Measurements from ENCODE around the gene ZNF334. TPM values are rescaled to one million over a fixed set of nuclear protein-coding genes. Genes with fewer than 3 reads are reported as not detected.

Gene ZNF334
- total RNA-seq, 1 donor from 2014 or later: 7.8 TPM

DNA sequence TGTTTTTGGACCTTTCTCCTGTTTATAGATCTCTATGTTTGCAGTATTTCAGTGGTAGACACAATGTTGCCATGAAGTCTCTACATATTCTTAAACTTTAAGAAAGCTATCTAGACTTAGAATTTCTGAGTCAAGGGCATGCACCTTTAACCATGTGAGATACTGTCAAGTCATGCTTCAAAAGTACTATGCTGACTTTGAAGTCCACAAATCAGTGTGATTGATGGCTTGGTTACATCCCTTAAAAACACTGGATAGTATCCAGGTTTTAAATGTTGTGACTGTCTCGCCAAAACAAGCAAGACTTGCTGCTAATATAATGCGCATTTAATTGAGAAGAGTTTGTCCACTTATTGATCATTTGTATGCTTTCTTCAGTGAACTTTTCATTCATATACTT, 30.5 kb downstream of the ZNF334 start:
- no peaks in the 10 kb centered on the region for H3K36me3 ChIP-seq (ENCODE audit: control insufficient read depth, insufficient read depth, low read length)
- peaks cover 2% of the 10 kb centered on the region for H3K27me3 ChIP-seq (ENCODE audit: control insufficient read depth, insufficient read depth, low read length)
- TF ChIP-seq, protein P1, sequence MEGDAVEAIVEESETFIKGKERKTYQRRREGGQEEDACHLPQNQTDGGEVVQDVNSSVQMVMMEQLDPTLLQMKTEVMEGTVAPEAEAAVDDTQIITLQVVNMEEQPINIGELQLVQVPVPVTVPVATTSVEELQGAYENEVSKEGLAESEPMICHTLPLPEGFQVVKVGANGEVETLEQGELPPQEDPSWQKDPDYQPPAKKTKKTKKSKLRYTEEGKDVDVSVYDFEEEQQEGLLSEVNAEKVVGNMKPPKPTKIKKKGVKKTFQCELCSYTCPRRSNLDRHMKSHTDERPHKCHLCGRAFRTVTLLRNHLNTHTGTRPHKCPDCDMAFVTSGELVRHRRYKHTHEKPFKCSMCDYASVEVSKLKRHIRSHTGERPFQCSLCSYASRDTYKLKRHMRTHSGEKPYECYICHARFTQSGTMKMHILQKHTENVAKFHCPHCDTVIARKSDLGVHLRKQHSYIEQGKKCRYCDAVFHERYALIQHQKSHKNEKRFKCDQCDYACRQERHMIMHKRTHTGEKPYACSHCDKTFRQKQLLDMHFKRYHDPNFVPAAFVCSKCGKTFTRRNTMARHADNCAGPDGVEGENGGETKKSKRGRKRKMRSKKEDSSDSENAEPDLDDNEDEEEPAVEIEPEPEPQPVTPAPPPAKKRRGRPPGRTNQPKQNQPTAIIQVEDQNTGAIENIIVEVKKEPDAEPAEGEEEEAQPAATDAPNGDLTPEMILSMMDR (IDR thresholded peaks at IDR 0.05; ENCODE audit: insufficient read depth, low read length, poor library complexity, severe bottlenecking): no peak
- DNase-seq (ENCODE audit: low read depth): no peak
- H3K4me3 ChIP-seq (ENCODE audit: low read depth, low read length): no peak overlapping the region

DNA sequence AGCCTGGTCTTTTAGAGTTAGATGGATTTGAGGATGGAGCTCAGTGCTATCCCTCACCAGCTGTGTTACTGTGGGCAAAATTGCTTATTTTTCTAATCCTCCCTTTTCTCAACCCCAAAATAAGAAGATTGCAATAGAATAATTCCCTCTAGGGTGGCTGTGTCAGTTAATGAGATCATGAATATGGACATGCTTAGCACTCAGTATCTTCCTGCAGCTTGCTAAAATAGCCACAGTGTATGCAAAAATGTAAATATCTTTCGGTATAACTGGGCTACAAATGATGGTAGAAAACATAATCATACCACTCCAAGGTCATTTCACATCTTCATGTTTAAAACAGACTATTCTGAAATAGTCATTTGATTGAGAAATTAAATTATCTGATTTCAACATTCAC, 35.7 kb downstream of the ZNF334 start:
- H3K27me3 ChIP-seq (ENCODE audit: control insufficient read depth, insufficient read depth, low read length): no peaks in the 10 kb centered on the region
- TF ChIP-seq, protein P1 (IDR thresholded peaks at IDR 0.05; ENCODE audit: insufficient read depth, low read length, poor library complexity, severe bottlenecking): no peak
- no peak for DNase-seq (ENCODE audit: low read depth)

DNA sequence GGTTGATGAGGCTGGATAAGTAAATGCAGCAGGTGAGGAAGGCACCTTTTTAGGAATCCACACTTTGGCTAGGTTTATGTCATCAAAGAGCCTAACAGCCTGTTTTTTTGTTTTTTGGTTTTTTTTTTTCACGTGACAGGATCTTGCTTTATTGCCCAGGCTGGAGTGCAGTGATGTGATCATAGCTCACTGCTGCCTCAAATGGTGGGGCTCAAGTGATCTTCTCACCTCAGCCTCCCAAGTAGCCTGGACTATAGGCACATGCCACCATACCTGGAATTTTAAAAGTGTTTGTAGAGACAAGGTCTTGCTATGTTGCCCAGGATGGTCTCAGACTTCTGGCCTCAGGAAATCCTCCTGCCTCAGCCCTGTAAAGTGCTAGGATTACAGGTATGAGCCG, 36.1 kb downstream of the ZNF334 start:
- TF ChIP-seq, protein P1 (IDR thresholded peaks at IDR 0.05; ENCODE audit: insufficient read depth, low read length, poor library complexity, severe bottlenecking): no peak
- Histone ChIP-seq H3K4me3 (ENCODE audit: low read depth, low read length) (no peak overlapping the region), H3K36me3 (ENCODE audit: control insufficient read depth, insufficient read depth, low read length) (no peaks in the 10 kb centered on the region), H3K27me3 (ENCODE audit: control insufficient read depth, insufficient read depth, low read length) (no peaks in the 10 kb centered on the region)
- DNase-seq (ENCODE audit: low read depth): no peak

More for the DNA sequence above, 35.7 kb downstream of the ZNF334 start:
- H3K4me3 ChIP-seq (ENCODE audit: low read depth, low read length): no peak overlapping the region
- no peaks in the 10 kb centered on the region for H3K36me3 ChIP-seq (ENCODE audit: control insufficient read depth, insufficient read depth, low read length)

DNA sequence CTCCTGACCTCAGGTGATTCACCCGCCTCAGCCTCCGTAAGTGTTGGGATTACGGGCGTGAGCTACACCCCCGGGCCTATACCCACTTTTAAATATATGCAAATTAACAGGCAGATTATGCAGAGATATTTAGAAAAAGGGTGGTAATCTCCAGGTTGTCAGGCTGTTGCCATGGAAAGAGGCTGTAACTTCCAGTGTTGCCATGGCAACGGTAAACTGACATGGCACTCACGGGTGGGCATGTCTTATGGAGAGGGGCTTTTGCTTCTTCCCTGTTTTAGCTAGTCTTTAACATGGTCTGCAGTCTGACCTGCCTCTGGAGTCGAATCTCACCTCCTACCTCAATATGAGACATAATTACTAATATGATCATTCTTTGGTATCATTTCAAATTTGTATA, 44.9 kb downstream of the ZNF334 start:
- Histone ChIP-seq H3K36me3 (ENCODE audit: control insufficient read depth, insufficient read depth, low read length) (no peaks in the 10 kb centered on the region), H3K4me3 (ENCODE audit: low read depth, low read length) (no peak overlapping the region), H3K27me3 (ENCODE audit: control insufficient read depth, insufficient read depth, low read length) (no peaks in the 10 kb centered on the region)
- no peak for DNase-seq (ENCODE audit: low read depth)
- TF ChIP-seq, protein P1 (IDR thresholded peaks at IDR 0.05; ENCODE audit: insufficient read depth, low read length, poor library complexity, severe bottlenecking): no peak

DNA sequence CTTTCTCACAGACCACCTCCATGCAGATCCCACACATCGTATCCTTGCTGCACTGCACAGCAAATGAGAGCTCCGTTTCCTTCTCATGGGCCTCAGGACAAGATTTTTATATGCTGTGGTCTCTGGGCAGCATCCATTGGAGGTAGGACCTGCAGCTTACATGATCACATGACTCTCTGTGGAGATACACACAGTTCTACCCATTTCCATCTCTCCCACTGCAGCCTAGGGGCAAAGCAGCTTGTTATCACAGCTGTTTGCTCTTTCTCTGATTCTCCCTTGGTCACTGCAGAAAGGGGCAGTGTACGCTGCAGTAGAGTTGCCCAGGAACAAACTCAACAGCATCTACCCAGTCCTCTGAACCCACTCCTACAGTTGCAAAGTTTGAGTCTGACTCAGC, 48.9 kb downstream of the ZNF334 start:
- no peaks in the 10 kb centered on the region for H3K27me3 ChIP-seq (ENCODE audit: control insufficient read depth, insufficient read depth, low read length)
- no peak for DNase-seq (ENCODE audit: low read depth)
- TF ChIP-seq, protein P1 (IDR thresholded peaks at IDR 0.05; ENCODE audit: insufficient read depth, low read length, poor library complexity, severe bottlenecking): no peak
- H3K36me3 ChIP-seq (ENCODE audit: control insufficient read depth, insufficient read depth, low read length): no peaks in the 10 kb centered on the region
- H3K4me3 ChIP-seq (ENCODE audit: low read depth, low read length): no peak overlapping the region

DNA sequence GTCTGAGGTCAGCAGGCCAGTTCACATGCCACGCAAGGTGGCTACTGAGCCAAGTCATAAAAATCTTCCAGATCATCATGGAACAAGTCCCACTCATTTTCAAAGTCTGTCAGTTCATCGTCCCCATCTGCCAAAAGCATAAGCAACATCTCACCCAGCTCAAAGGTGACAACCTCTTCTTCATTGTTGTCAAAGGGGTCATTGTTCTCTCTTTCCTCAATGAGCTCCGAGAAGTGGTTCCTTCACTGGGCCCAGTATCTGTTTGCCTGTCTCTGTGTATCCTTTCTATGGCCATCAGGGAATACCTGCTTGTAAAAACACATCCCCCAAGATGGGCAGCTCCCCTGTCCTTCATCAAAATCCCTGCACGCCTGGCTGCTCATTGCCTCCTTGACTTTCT, 49.5 kb downstream of the ZNF334 start:
- Histone ChIP-seq H3K36me3 (ENCODE audit: control insufficient read depth, insufficient read depth, low read length) (no peaks in the 10 kb centered on the region), H3K27me3 (ENCODE audit: control insufficient read depth, insufficient read depth, low read length) (no peaks in the 10 kb centered on the region), H3K4me3 (ENCODE audit: low read depth, low read length) (no peak overlapping the region)
- DNase-seq (ENCODE audit: low read depth): no peak
- TF ChIP-seq, protein P1 (IDR thresholded peaks at IDR 0.05; ENCODE audit: insufficient read depth, low read length, poor library complexity, severe bottlenecking): no peak
